HepG2 (cell line): Measurements from ENCODE around the gene MOGAT3. TPM values are rescaled to one million over a fixed set of nuclear protein-coding genes. Genes with fewer than 3 reads are reported as not detected.

Experiments used
- BCL6 ChIP-seq: IDR thresholded peaks from 2 replicates; pipeline ENCODE4 v1.6.1; 2016; ENCODE audit warnings: missing genetic modification reagents, missing compliant biosample characterization
- FUBP1 ChIP-seq: sonication (generic); formaldehyde crosslinking; IDR thresholded peaks from 2 replicates; pipeline ENCODE4 v1.5.1; 2020; ENCODE audit warnings: missing genetic modification reagents, mild to moderate bottlenecking, borderline replicate concordance
- GLI4 ChIP-seq: sonication (generic); formaldehyde crosslinking; IDR thresholded peaks from 2 replicates; pipeline ENCODE4 v1.5.1; 2020; ENCODE audit warnings: missing genetic modification reagents, mild to moderate bottlenecking, moderate library complexity, borderline replicate concordance
- JDP2 ChIP-seq: sonication (generic); formaldehyde crosslinking; IDR thresholded peaks from 2 replicates; pipeline ENCODE4 v1.8.1; 2022; ENCODE audit warnings: missing genetic modification reagents, borderline replicate concordance
- KLF15 ChIP-seq: sonication (generic); formaldehyde crosslinking; IDR thresholded peaks from 2 replicates; pipeline ENCODE4 v1.8.1; 2023; ENCODE audit warnings: borderline replicate concordance, mild to moderate bottlenecking, inconsistent platforms, missing genetic modification reagents, mixed read lengths
- MAFK ChIP-seq, 2 experiments: IDR thresholded peaks in 1 of 2; conservative IDR thresholded peaks in 1 of 2; 2 replicates each; pipeline ENCODE4 v1.6.1; 2011; ENCODE audit warnings: improper control_type of control experiment in 2 of 2, low read length in 2 of 2
- MED1 ChIP-seq: sonication (generic); formaldehyde crosslinking; IDR thresholded peaks from 2 replicates; pipeline ENCODE4 v1.4.0; 2020; ENCODE audit warnings: missing genetic modification reagents
- NR2F1 ChIP-seq, 2 experiments: fragments of 450-650 bp in 1 of 2; formaldehyde crosslinking in 1 of 2; IDR thresholded peaks; 2 replicates each; pipeline versions ENCODE4 v1.5.0 to v1.6.1; 2016 to 2020; ENCODE audit warnings: mild to moderate bottlenecking in 1 of 2, missing compliant biosample characterization in 1 of 2, missing genetic modification reagents in 1 of 2, moderate library complexity in 1 of 2
- PAWR ChIP-seq: sonication (generic); formaldehyde crosslinking; IDR thresholded peaks from 2 replicates; pipeline ENCODE4 v1.4.0; 2020; ENCODE audit warnings: missing genetic modification reagents, mild to moderate bottlenecking, borderline replicate concordance
- RARA ChIP-seq: IDR thresholded peaks from 2 replicates; pipeline ENCODE4 v1.6.1; 2016; ENCODE audit warnings: missing genetic modification reagents, missing compliant biosample characterization
- RFX1 ChIP-seq: fragments of 450-650 bp; IDR thresholded peaks from 2 replicates; pipeline ENCODE4 v1.6.1; 2017
- SMAD9 ChIP-seq: sonication (generic); formaldehyde crosslinking; IDR thresholded peaks from 2 replicates; pipeline ENCODE4 v1.5.1; 2020; ENCODE audit warnings: mild to moderate bottlenecking, missing genetic modification reagents
- ZHX1 ChIP-seq: sonication (generic); formaldehyde crosslinking; IDR thresholded peaks from 2 replicates; pipeline ENCODE4 v1.8.1; 2022; ENCODE audit warnings: low read depth, mild to moderate bottlenecking, missing genetic modification reagents
- ZNF224 ChIP-seq: sonication (generic); formaldehyde crosslinking; IDR thresholded peaks from 2 replicates; pipeline ENCODE4 v1.5.0; 2020; ENCODE audit warnings: mild to moderate bottlenecking, missing genetic modification reagents
- ZNF367 ChIP-seq: sonication (generic); formaldehyde crosslinking; IDR thresholded peaks from 2 replicates; pipeline ENCODE4 v1.4.0; 2020; ENCODE audit warnings: missing genetic modification reagents, borderline replicate concordance
- ZNF615 ChIP-seq: sonication (generic); formaldehyde crosslinking; IDR thresholded peaks from 2 replicates; pipeline ENCODE4 v1.5.0; 2020; ENCODE audit warnings: mild to moderate bottlenecking, missing genetic modification reagents, borderline replicate concordance
- ZNF740 ChIP-seq: sonication (generic); formaldehyde crosslinking; IDR thresholded peaks from 2 replicates; pipeline ENCODE4 v1.4.0; 2020; ENCODE audit warnings: missing genetic modification reagents
- ZNF768 ChIP-seq: sonication (generic); formaldehyde crosslinking; IDR thresholded peaks from 2 replicates; pipeline ENCODE4 v1.4.0; 2020; ENCODE audit warnings: missing genetic modification reagents
- ZNF781 ChIP-seq: sonication (generic); formaldehyde crosslinking; IDR thresholded peaks from 2 replicates; pipeline ENCODE4 v1.5.1; 2020; ENCODE audit warnings: borderline replicate concordance, mild to moderate bottlenecking, missing genetic modification reagents; ENCODE audit errors: not compliant biosample characterization
- ZNF83 ChIP-seq: sonication (generic); formaldehyde crosslinking; IDR thresholded peaks from 2 replicates; pipeline ENCODE4 v1.4.0; 2020; ENCODE audit warnings: missing genetic modification reagents, mild to moderate bottlenecking, borderline replicate concordance
- polyA plus RNA-seq, 8 experiments: library from polyadenylated mRNA; depleted of rRNA in 3 of 8; stranded (reverse) in 7 of 8; unstranded in 1 of 8; fragments of >200 nt; fragmentation: Illumina TruSeq in 4 of 8; extraction: Trizol in 4 of 8; gene quantifications; 2 replicates each; pipeline versions ENCODE4 v1.2.1 to v1.2.3, GENCODE V29; 2011 to 2016; ENCODE audit warnings: low read depth in 4 of 8, missing spikeins in 1 of 8, mixed read lengths in 1 of 8; ENCODE audit not compliant: insufficient read depth in 1 of 8
- total RNA-seq, 5 experiments: library from RNA; depleted of rRNA; stranded (reverse); fragments of >200 nt; fragmentation: Illumina TruSeq; extraction: Trizol; gene quantifications; 2 replicates each; pipeline ENCODE4 v1.2.3, GENCODE V29; 2016; ENCODE audit warnings: low read depth in 1 of 5
- TF ChIP-seq, protein P1 (sequence below): sonication (generic); formaldehyde crosslinking; conservative IDR thresholded peaks from 2 replicates; pipeline ENCODE4 v1.8.0; 2022; ENCODE audit warnings: mild to moderate bottlenecking, moderate library complexity, missing genetic modification reagents

The MOGAT3 gene
- total and polyA plus RNA-seq, 2 of the 13 experiments (the other 11 are each of a cell fraction or from before 2014, with no cell fraction given): 22.5 to 30.5 TPM

GRCh38 chr7:101217388-101218235 is 16.8 kb upstream of the MOGAT3 start, which contains the start of the genes PLOD3 and ZNHIT1 (continued):
- peak; percentile 68 for TF ChIP-seq MED1 (CRISPR knock-in tag)
- TF ChIP-seq FUBP1 (CRISPR knock-in tag): no peak
- no peak for TF ChIP-seq ZNF781 (CRISPR knock-in tag)
- peak; percentile 53; the same call in 1 of the 2 replicates for TF ChIP-seq KLF15 (CRISPR knock-in tag)
- no peak for TF ChIP-seq PAWR (CRISPR knock-in tag)
- no peak for TF ChIP-seq NR2F1 (CRISPR knock-in tag; IDR thresholded peaks at IDR 0.05)
- TF ChIP-seq ZNF615 (CRISPR knock-in tag): 0 out of 2 replicates have a peak, but pooled peaks have one; percentile 44
- TF ChIP-seq BCL6 (CRISPR knock-in tag): peak; percentile 54; the same call in 1 of the 2 replicates
- TF ChIP-seq ZNF224 (CRISPR knock-in tag): no peak
- TF ChIP-seq SMAD9 (CRISPR knock-in tag): no peak
- no peak for TF ChIP-seq ZHX1 (CRISPR knock-in tag)
- TF ChIP-seq RFX1: peak; percentile 85
- TF ChIP-seq ZNF740 (CRISPR knock-in tag): no peak
- TF ChIP-seq, protein P1, sequence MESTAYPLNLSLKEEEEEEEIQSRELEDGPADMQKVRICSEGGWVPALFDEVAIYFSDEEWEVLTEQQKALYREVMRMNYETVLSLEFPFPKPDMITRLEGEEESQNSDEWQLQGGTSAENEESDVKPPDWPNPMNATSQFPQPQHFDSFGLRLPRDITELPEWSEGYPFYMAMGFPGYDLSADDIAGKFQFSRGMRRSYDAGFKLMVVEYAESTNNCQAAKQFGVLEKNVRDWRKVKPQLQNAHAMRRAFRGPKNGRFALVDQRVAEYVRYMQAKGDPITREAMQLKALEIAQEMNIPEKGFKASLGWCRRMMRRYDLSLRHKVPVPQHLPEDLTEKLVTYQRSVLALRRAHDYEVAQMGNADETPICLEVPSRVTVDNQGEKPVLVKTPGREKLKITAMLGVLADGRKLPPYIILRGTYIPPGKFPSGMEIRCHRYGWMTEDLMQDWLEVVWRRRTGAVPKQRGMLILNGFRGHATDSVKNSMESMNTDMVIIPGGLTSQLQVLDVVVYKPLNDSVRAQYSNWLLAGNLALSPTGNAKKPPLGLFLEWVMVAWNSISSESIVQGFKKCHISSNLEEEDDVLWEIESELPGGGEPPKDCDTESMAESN: no peak
- TF ChIP-seq JDP2 (CRISPR knock-in tag): no peak
- TF ChIP-seq ZNF367 (CRISPR knock-in tag): no peak
- TF ChIP-seq RARA: peak; percentile 31; the same call in 1 of the 2 replicates
- no peak for TF ChIP-seq GLI4
- no peak; the same call in 1 of the 2 replicates for TF ChIP-seq ZNF768 (CRISPR knock-in tag)
- no peak for TF ChIP-seq MAFK (conservative IDR thresholded peaks at IDR 0.05 in 1 of 2, IDR thresholded peaks at IDR 0.05 in 1 of 2; ENCODE audit: low read length in 2 of 2)
- TF ChIP-seq ZNF83: no peak
